GM13977 (cell line): ENCODE data around the gene CACNA1D.

Experiments
- DNase-seq: peaks from one replicate; pipeline ENCODE4 v3.0.0; 2012; ENCODE audit warnings: low spot score
- CTCF ChIP-seq: IDR thresholded peaks from 2 replicates; pipeline ENCODE4 v1.5.1; 2012; ENCODE audit warnings: mild to moderate bottlenecking, control low read depth; ENCODE audit not compliant: insufficient read depth; ENCODE audit errors: extremely low read depth, missing control alignments
- in situ Hi-C: fragments of 300-500 bp; cut with MboI; formaldehyde crosslinking; loops from one replicate; pipeline ENCODE4 v1.12.0; 2022; ENCODE audit warnings: low sequenced_read_pairs, low pct_unique_long_range_greater_than_20kb, mixed read lengths, inconsistent platforms; ENCODE audit not compliant: unreplicated experiment

Gene CACNA1D

GRCh38 chr3:53774414-53774813, 280.0 kb downstream of the CACNA1D start:
- in situ Hi-C loops = no loop called here
- no peak for DNase-seq
- no peak for TF ChIP-seq CTCF

- no peak for TF ChIP-seq CTCF
- in situ Hi-C loops = no loop called here
- DNase-seq = no peak
These were observed 280.6 kb downstream of the CACNA1D start for GRCh38 chr3:53775018-53775417.

- no peak for DNase-seq
- in situ Hi-C loops = no loop called here
These were observed 281.4 kb downstream of the CACNA1D start for GRCh38 chr3:53775834-53776251.

GRCh38 chr3:53776494-53777101, 282.2 kb downstream of the CACNA1D start:
- no peak for DNase-seq
- in situ Hi-C loops = no loop called here
- TF ChIP-seq CTCF = no peak

More at GRCh38 chr3:53775834-53776251, 281.4 kb downstream of the CACNA1D start:
- TF ChIP-seq CTCF = no peak

- in situ Hi-C loops = no loop called here
- DNase-seq = no peak
- TF ChIP-seq CTCF = no peak
These were observed 283.1 kb downstream of the CACNA1D start for GRCh38 chr3:53777468-53777867.

GRCh38 chr3:53778153-53778552, 283.7 kb downstream of the CACNA1D start:
- no peak for TF ChIP-seq CTCF
- no peak for DNase-seq
- in situ Hi-C loops = no loop called here
